ENCODE data around the gene HP.

DNA sequence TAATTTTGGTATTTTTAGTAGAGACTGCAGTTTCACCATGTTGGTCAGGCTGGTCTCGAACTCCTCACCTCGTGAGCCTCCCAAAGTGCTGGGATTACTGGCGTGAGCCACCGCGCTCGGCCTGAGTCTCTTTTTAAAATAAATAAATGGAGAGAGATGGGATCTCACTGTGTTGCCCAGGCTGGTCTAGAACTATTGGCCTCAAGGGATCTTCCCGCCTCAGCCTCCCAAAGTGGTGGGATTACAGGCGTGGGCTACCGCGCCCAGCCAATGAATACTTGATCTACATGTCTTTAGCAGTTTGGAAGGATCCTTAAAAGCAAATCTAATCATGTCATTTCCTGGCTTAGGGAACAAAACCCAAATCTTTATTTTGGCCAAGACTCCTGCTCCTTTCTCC, 44.5 kb upstream of the HP start:
- TF ChIP-seq ATF3 (IDR thresholded peaks at IDR 0.05; ENCODE audit: borderline replicate concordance, extremely low read depth, low read depth, low read length) (no peak), EZH2 (IDR thresholded peaks at IDR 0.05; ENCODE audit: borderline replicate concordance, control insufficient read depth, low read depth, low read length) (no peak), CBX5 (IDR thresholded peaks at IDR 0.05; ENCODE audit: low read depth) (no peak), CTCF (IDR thresholded peaks at IDR 0.05 in 2 of 3, conservative IDR thresholded peaks at IDR 0.05 in 1 of 3; ENCODE audit: control insufficient read depth in 2 of 3, extremely low read depth in 1 of 3, insufficient read depth in 1 of 3, low read depth in 3 of 3, low read length in 3 of 3) (no peak), NR2C2 (IDR thresholded peaks at IDR 0.05; ENCODE audit: borderline replicate concordance, control insufficient read depth, insufficient read length, low read depth) (no peak), ZBTB11 (CRISPR knock-in tag; IDR thresholded peaks at IDR 0.05) (no peak), TCF7 (IDR thresholded peaks at IDR 0.05; ENCODE audit: borderline replicate concordance) (no peak), POLR2A (IDR thresholded peaks at IDR 0.05; ENCODE audit: low read depth, low read length) (no peak), SREBF2 (IDR thresholded peaks at IDR 0.05; ENCODE audit: low read length) (no peak), TAF1 (IDR thresholded peaks at IDR 0.05; ENCODE audit: borderline replicate concordance, low read depth, low read length) (no peak), POLR2AphosphoS5 (IDR thresholded peaks at IDR 0.05; ENCODE audit: low read length) (no peak)

All from GM12878 (cell line).